SK-N-SH (cell line): Measurements from ENCODE around the gene MAP1LC3B. TPM values are rescaled to one million over a fixed set of nuclear protein-coding genes. Genes with fewer than 3 reads are reported as not detected.

ENCODE experiments used
- CTCF ChIA-PET: fragments of 300-600, 350-600 bp; formaldehyde crosslinking; extraction: SDS; loops from one replicate; lab custom pipeline; 2021; lab: Yijun Ruan, JAX
- POLR2A ChIA-PET: fragments of 350-600 bp; sonication (Branson Sonifier 250); formaldehyde crosslinking; extraction: SDS; loops from one replicate; lab custom pipeline; 2020; ENCODE audit warnings: antibody characterized with exemption, inconsistent platforms; lab: Yijun Ruan, JAX
- DNase-seq: peaks from one replicate; pipeline ENCODE4 v3.0.0; 2012
- H2AFZ ChIP-seq: fragments of 200-600 bp; sonication (generic); 2 replicates; pipeline ENCODE4 v1.8.1; 2016; ENCODE audit warnings: antibody characterized with exemption, mild to moderate bottlenecking, low read depth
- H3F3A ChIP-seq: fragments of 200-600 bp; sonication (generic); replicated peaks from 2 replicates; pipeline ENCODE3; 2016; ENCODE audit warnings: antibody characterized with exemption, mild to moderate bottlenecking; ENCODE audit not compliant: insufficient read depth
- H3K27ac ChIP-seq, 2 experiments: fragments of 200-500 bp in 1 of 2; fragments of 200-600 bp in 1 of 2; sonication (Bioruptor generic) in 1 of 2; sonication (generic), shearing (Covaris generic) in 1 of 2; 2 replicates each; pipeline versions ENCODE4 v1.5.1 to v1.6.1; 2014 to 2016; ENCODE audit warnings: low read depth in 2 of 2, inconsistent platforms in 1 of 2, low read length in 1 of 2, mild to moderate bottlenecking in 1 of 2, mixed read lengths in 1 of 2
- H3K27me3 ChIP-seq: fragments of 200-600 bp; sonication (generic), shearing (Covaris generic); 2 replicates; pipeline ENCODE4 v1.6.1; 2016; ENCODE audit warnings: mixed run types; ENCODE audit not compliant: insufficient read depth
- H3K36me3 ChIP-seq, 2 experiments: fragments of 200-500 bp in 1 of 2; fragments of 200-600 bp in 1 of 2; sonication (Bioruptor generic) in 1 of 2; sonication (generic) in 1 of 2; replicated peaks in 1 of 2; 2 replicates each; pipeline versions ENCODE3 to v1.5.1; 2014 to 2016; ENCODE audit warnings: low read length in 1 of 2, mild to moderate bottlenecking in 1 of 2; ENCODE audit not compliant: insufficient read depth in 2 of 2, control insufficient read depth in 1 of 2
- H3K4me1 ChIP-seq, 2 experiments: fragments of 200-500 bp in 1 of 2; fragments of 200-600 bp in 1 of 2; sonication (Bioruptor generic) in 1 of 2; sonication (generic), shearing (Covaris generic) in 1 of 2; 2 replicates each; pipeline versions ENCODE4 v1.5.1 to v1.6.1; 2014 to 2016; ENCODE audit warnings: low read depth in 1 of 2, low read length in 1 of 2, mixed run types in 1 of 2; ENCODE audit not compliant: insufficient read depth in 2 of 2, control insufficient read depth in 1 of 2
- H3K4me2 ChIP-seq: fragments of 200-600 bp; sonication (generic), shearing (Covaris generic); 2 replicates; pipeline ENCODE4 v1.6.1; 2017; ENCODE audit warnings: mixed run types
- H3K4me3 ChIP-seq, 2 experiments: fragments of 200-500 bp in 1 of 2; fragments of 200-600 bp in 1 of 2; sonication (Bioruptor generic) in 1 of 2; sonication (generic), shearing (Covaris generic) in 1 of 2; 2 replicates each; pipeline versions ENCODE4 v1.5.1 to v1.8.1; 2014 to 2016; ENCODE audit warnings: low read depth in 2 of 2, inconsistent platforms in 1 of 2, low read length in 1 of 2, mild to moderate bottlenecking in 1 of 2, mixed read lengths in 1 of 2, moderate library complexity in 1 of 2
- H3K79me2 ChIP-seq: fragments of 200-600 bp; sonication (generic); 2 replicates; pipeline ENCODE4 v1.8.1; 2017; ENCODE audit warnings: mild to moderate bottlenecking; ENCODE audit not compliant: insufficient read depth
- H3K9ac ChIP-seq: fragments of 200-600 bp; sonication (generic); 2 replicates; pipeline ENCODE4 v1.6.1; 2017; ENCODE audit warnings: mixed run types
- H3K9me2 ChIP-seq: fragments of 200-600 bp; sonication (generic); 2 replicates; pipeline ENCODE4 v1.6.1; 2017; ENCODE audit warnings: mixed run types
- H3K9me3 ChIP-seq: fragments of 200-600 bp; sonication (generic); 2 replicates; pipeline ENCODE4 v1.6.1; 2017; ENCODE audit warnings: mixed run types, mild to moderate bottlenecking, moderate library complexity
- H4K20me1 ChIP-seq: fragments of 200-600 bp; sonication (generic); 2 replicates; pipeline ENCODE4 v1.6.1; 2017; ENCODE audit warnings: mild to moderate bottlenecking, mixed run types; ENCODE audit not compliant: insufficient read depth
- CHD2 ChIP-seq: fragments of 150-350 bp; IDR thresholded peaks from 2 replicates; pipeline ENCODE4 v1.6.1; 2018; ENCODE audit warnings: low read length; ENCODE audit not compliant: partially characterized antibody
- ELF1 ChIP-seq: IDR thresholded peaks from 2 replicates; pipeline ENCODE4 v1.4.0; 2012
- EP300 ChIP-seq, 2 experiments: IDR thresholded peaks; 2 replicates each; pipeline versions ENCODE4 v1.4.0 to v1.6.1; 2012; ENCODE audit warnings: borderline replicate concordance in 1 of 2, low read depth in 1 of 2, low read length in 1 of 2
- FOXJ3 ChIP-seq: sonication (generic); formaldehyde crosslinking; IDR thresholded peaks from 2 replicates; pipeline ENCODE4 v1.5.1; 2020; ENCODE audit warnings: mild to moderate bottlenecking, missing genetic modification reagents
- FOXM1 ChIP-seq: IDR thresholded peaks from 2 replicates; pipeline ENCODE4 v1.4.0; 2012; ENCODE audit warnings: low read depth, mild to moderate bottlenecking
- NRF1 ChIP-seq: IDR thresholded peaks from 2 replicates; pipeline ENCODE4 v1.6.1; 2012; ENCODE audit warnings: low read depth, mild to moderate bottlenecking, low read length
- POLR2AphosphoS5 ChIP-seq: IDR thresholded peaks from 2 replicates; pipeline ENCODE4 v1.6.1; 2012; ENCODE audit warnings: low read depth, low read length
- RAD21 ChIP-seq: IDR thresholded peaks from 2 replicates; pipeline ENCODE4 v1.6.1; 2012; ENCODE audit warnings: mild to moderate bottlenecking, low read length
- RFX5 ChIP-seq: IDR thresholded peaks from 2 replicates; pipeline ENCODE4 v1.6.1; 2012; ENCODE audit warnings: mild to moderate bottlenecking, improper control_type of control experiment, low read length
- RXRA ChIP-seq: IDR thresholded peaks from 2 replicates; pipeline ENCODE4 v1.4.0; 2012; ENCODE audit warnings: low read depth, mild to moderate bottlenecking, borderline replicate concordance
- SIN3A ChIP-seq: IDR thresholded peaks from 2 replicates; pipeline ENCODE4 v1.6.1; 2012; ENCODE audit warnings: low read depth, mild to moderate bottlenecking, low read length, moderate library complexity, borderline replicate concordance
- TEAD4 ChIP-seq: IDR thresholded peaks from 2 replicates; pipeline ENCODE4 v1.4.0; 2012; ENCODE audit warnings: mild to moderate bottlenecking, borderline replicate concordance; ENCODE audit not compliant: insufficient read depth
- WGBS: methylation state at CpG from one replicate; pipeline ENCODE4 v1.1.6; 2017; ENCODE audit warnings: low lambda C conversion rate; 5-methylcytosine and 5-hydroxymethylcytosine counted together
- polyA plus RNA-seq, 3 experiments: library from polyadenylated mRNA; depleted of rRNA; stranded (reverse); fragments of >200 nt; gene quantifications; 2 replicates each; pipeline ENCODE4 v1.2.3, GENCODE V29; 2012
- TF ChIP-seq, protein P1 (sequence below): IDR thresholded peaks from 2 replicates; pipeline ENCODE4 v1.4.0; 2012; ENCODE audit warnings: low read depth, borderline replicate concordance
- TF ChIP-seq, protein P2 (sequence below): IDR thresholded peaks from 2 replicates; pipeline ENCODE4 v1.4.0; 2012; ENCODE audit warnings: low read depth
- TF ChIP-seq, protein P3 (sequence below): IDR thresholded peaks from 2 replicates; pipeline ENCODE4 v1.6.1; 2012; ENCODE audit warnings: mild to moderate bottlenecking, low read depth, low read length, moderate library complexity
- TF ChIP-seq, protein P4 (sequence below): fragments of 150-350 bp; IDR thresholded peaks from 2 replicates; pipeline ENCODE4 v1.6.1; 2017; ENCODE audit warnings: antibody characterized with exemption, low read length, low read depth, borderline replicate concordance

MAP1LC3B gene
- polyA plus RNA-seq, 1 of the 3 experiments (the other 2 are of a cell fraction): 33.7 TPM

DNA sequence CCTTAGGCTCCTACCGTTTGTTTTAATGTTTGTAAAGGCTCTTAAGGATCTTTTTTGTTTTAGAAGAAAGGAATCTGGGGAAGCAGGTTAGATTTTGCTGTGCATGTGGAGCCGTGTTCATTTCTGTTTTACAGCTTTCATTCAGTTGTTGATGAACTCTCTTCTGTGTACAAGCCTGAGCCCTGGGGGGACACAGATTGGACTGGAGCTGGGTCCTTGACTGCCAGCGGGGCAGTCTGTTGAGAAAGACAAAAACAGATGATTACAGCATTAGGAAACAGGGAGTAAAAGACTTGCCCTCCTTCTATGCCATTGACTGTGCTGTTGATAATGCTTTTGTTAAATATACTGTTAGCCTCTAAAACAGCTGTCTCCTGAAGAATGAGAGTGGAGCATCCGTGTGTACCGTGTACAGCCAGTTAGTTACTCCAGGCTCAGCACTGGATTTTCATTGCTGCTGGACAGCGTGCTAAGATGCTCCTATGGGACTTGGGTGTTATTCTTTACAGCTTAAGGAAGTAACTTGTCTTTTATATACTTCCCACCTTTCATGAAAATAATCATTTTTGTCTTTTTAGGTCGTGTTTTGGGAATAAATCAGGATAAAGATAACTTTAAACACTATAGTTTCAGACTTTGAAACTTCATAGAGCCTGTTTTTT lies 3.2 kb downstream of the MAP1LC3B start:
- Histone ChIP-seq H2AFZ (no peak overlapping the region), H3K27ac (no peak overlapping the region), H3K4me1 (peaks cover 9 to 17% of the 10 kb centered on the region in 2 experiments; a peak in 3 of 4 replicates), H3K9me2 (no peaks in the 10 kb centered on the region), H3K9ac (no peak overlapping the region), H3K4me3 (no peak overlapping the region), H3K4me2 (no peak overlapping the region), H3K79me2 (peaks cover 69% of the 10 kb centered on the region), H3K36me3 (peaks cover 9 to 15% of the 10 kb centered on the region in 2 experiments), H3K9me3 (no peaks in the 10 kb centered on the region), H3F3A (peaks cover 10% of the 10 kb centered on the region), H4K20me1 (peaks cover 61% of the 10 kb centered on the region), H3K27me3 (no peaks in the 10 kb centered on the region)
- POLR2A ChIA-PET: interaction anchor here (1.1 kb wide), 1 partner anchor 11 kb away, joined by 3 read pairs; the partner anchor contains the start of gene FBXO31
- no peak for TF ChIP-seq NRF1
- TF ChIP-seq RFX5: no peak
- TF ChIP-seq POLR2AphosphoS5: no peak
- TF ChIP-seq, protein P1, sequence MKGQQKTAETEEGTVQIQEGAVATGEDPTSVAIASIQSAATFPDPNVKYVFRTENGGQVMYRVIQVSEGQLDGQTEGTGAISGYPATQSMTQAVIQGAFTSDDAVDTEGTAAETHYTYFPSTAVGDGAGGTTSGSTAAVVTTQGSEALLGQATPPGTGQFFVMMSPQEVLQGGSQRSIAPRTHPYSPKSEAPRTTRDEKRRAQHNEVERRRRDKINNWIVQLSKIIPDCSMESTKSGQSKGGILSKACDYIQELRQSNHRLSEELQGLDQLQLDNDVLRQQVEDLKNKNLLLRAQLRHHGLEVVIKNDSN: no peak
- no peak for TF ChIP-seq SIN3A
- TF ChIP-seq TEAD4: no peak
- no peak for TF ChIP-seq CHD2
- no peak for TF ChIP-seq ELF1
- no peak for TF ChIP-seq RXRA
- TF ChIP-seq, protein P2, sequence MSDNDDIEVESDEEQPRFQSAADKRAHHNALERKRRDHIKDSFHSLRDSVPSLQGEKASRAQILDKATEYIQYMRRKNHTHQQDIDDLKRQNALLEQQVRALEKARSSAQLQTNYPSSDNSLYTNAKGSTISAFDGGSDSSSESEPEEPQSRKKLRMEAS: no peak
- CTCF ChIA-PET: interaction anchor here (1.0 to 7.9 kb wide), 11 partner anchors 12 to 374 kb away, joined by 3 to 66 read pairs (median 7); no protein-coding TSS in a partner anchor
- 77% methylated on average over 7 of the region's 7 CpGs for WGBS
- no peak for DNase-seq

DNA sequence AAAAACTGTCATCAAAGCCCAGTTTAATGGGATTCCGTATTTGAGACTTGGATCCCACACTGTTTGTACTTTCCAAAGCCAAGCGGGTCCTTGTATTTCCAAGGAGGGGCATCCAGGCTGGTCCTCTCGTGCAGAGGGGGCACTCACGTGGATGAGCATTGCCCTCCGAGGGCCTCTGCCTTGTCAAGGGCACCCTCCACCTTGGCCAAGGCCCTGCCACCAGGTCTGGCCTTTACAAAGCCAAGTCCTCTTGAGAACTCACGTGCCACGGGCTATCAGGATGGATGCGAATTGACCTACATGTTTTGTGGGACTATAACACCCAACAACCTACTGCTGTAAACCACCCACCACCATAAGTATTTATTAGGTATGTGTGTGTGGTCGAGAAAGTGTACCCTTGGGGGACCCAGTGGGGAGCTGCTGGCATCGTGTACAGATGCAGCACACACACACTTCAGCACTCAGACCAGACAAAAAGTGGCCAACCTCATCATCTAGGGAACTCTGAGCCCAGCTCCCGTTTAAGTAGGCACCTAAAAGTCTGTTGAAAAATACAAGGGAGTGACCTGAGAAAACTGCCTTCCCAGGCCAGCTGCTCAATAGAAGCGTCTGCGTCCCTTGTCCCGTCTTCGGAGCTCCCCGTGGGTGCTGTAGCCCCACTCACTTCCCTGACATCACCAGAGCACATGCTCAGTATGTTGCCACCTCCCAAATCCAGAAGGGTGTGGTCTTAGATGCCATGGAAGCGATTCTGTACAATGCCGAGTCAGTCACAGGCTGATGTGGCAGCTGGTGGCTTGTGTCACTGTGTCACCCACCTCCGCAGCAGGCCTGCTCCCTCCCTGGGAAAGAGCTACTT lies 12.9 kb downstream of the MAP1LC3B start:
- H3K36me3 ChIP-seq: peaks cover 54 to 83% of the 10 kb centered on the region in 2 experiments
- no peak overlapping the region for H3K4me3 ChIP-seq
- no peaks in the 10 kb centered on the region for H3K27me3 ChIP-seq
- H4K20me1 ChIP-seq: no peaks in the 10 kb centered on the region
- peaks cover 7% of the 10 kb centered on the region for H3F3A ChIP-seq
- H3K9me2 ChIP-seq: no peaks in the 10 kb centered on the region
- no peak overlapping the region for H2AFZ ChIP-seq
- peaks cover 12% of the 10 kb centered on the region; the same call in 1 of the 2 replicates for H3K79me2 ChIP-seq
- H3K9ac ChIP-seq: no peak overlapping the region
- POLR2A ChIA-PET: no interaction called here
- H3K4me1 ChIP-seq: no peaks in the 10 kb centered on the region
- 95% methylated on average over 17 of the region's 19 CpGs for WGBS
- H3K4me2 ChIP-seq: no peak overlapping the region
- no peaks in the 10 kb centered on the region for H3K9me3 ChIP-seq
- no peak overlapping the region for H3K27ac ChIP-seq
- CTCF ChIA-PET: interaction anchor here (1.0 to 1.6 kb wide), 6 partner anchors 11 to 365 kb away, joined by 3 to 9 read pairs (median 4); no protein-coding TSS in a partner anchor
- DNase-seq: no peak
- TF ChIP-seq, protein P1: no peak
- TF ChIP-seq NRF1 (no peak), TEAD4 (no peak), RAD21 (no peak), FOXM1 (no peak), EP300 (IDR thresholded peaks at IDR 0.05; ENCODE audit: borderline replicate concordance in 1 of 2, low read depth in 1 of 2, low read length in 1 of 2) (no peak), FOXJ3 (CRISPR knock-in tag) (no peak)
- TF ChIP-seq, protein P3, sequence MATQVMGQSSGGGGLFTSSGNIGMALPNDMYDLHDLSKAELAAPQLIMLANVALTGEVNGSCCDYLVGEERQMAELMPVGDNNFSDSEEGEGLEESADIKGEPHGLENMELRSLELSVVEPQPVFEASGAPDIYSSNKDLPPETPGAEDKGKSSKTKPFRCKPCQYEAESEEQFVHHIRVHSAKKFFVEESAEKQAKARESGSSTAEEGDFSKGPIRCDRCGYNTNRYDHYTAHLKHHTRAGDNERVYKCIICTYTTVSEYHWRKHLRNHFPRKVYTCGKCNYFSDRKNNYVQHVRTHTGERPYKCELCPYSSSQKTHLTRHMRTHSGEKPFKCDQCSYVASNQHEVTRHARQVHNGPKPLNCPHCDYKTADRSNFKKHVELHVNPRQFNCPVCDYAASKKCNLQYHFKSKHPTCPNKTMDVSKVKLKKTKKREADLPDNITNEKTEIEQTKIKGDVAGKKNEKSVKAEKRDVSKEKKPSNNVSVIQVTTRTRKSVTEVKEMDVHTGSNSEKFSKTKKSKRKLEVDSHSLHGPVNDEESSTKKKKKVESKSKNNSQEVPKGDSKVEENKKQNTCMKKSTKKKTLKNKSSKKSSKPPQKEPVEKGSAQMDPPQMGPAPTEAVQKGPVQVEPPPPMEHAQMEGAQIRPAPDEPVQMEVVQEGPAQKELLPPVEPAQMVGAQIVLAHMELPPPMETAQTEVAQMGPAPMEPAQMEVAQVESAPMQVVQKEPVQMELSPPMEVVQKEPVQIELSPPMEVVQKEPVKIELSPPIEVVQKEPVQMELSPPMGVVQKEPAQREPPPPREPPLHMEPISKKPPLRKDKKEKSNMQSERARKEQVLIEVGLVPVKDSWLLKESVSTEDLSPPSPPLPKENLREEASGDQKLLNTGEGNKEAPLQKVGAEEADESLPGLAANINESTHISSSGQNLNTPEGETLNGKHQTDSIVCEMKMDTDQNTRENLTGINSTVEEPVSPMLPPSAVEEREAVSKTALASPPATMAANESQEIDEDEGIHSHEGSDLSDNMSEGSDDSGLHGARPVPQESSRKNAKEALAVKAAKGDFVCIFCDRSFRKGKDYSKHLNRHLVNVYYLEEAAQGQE: no peak
- TF ChIP-seq, protein P4, sequence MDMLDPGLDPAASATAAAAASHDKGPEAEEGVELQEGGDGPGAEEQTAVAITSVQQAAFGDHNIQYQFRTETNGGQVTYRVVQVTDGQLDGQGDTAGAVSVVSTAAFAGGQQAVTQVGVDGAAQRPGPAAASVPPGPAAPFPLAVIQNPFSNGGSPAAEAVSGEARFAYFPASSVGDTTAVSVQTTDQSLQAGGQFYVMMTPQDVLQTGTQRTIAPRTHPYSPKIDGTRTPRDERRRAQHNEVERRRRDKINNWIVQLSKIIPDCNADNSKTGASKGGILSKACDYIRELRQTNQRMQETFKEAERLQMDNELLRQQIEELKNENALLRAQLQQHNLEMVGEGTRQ: no peak
- TF ChIP-seq, protein P2: no peak
